Lower leg skin (tissue), 4 donors: Measurements from ENCODE around the gene RAMP3. TPM values are rescaled to one million over a fixed set of nuclear protein-coding genes. Genes with fewer than 3 reads are reported as not detected.
"Not testable (repeated sequence)": the region's sequence is repeated elsewhere in the genome, so short reads cannot be mapped to it uniquely, and the experiment has no call there.

Source experiments
- DNase-seq, 2 donors: peaks; one replicate each; pipeline ENCODE4 v3.0.0-alpha.2; 2019; ENCODE audit warnings: low spot score in 2 of 2
- H3K4me3 ChIP-seq: fragments of 200-600 bp; sonication (generic); 2 replicates; pipeline ENCODE4 v1.5.1; 2017; ENCODE audit warnings: mild to moderate bottlenecking, low read depth; ENCODE audit not compliant: poor library complexity, severe bottlenecking
- CTCF ChIP-seq, 3 donors: fragments of 450-650 bp; IDR thresholded peaks; one replicate each; pipeline ENCODE4 v1.5.1; 2016; ENCODE audit warnings: antibody characterized with exemption in 3 of 3, mild to moderate bottlenecking in 3 of 3, moderate library complexity in 2 of 3
- POLR2A ChIP-seq, 2 donors: fragments of 450-650 bp; IDR thresholded peaks; one replicate each; pipeline ENCODE4 v1.6.1; 2016 to 2017; ENCODE audit warnings: antibody characterized with exemption in 2 of 2, mild to moderate bottlenecking in 1 of 2, moderate library complexity in 1 of 2
- WGBS, 2 donors: methylation state at CpG; one replicate each; pipeline ENCODE4 v1.1.5; 2018; 5-methylcytosine and 5-hydroxymethylcytosine counted together
- intact Hi-C: fragments of 100-400 bp; cut with DNase I; formaldehyde crosslinking; loops from one replicate; pipeline ENCODE4 v1.15.0; 2023; ENCODE audit warnings: low total_unique reads
- total RNA-seq, 4 donors: library from RNA; depleted of rRNA; stranded (reverse); fragments of >200 nt; gene quantifications; one replicate each; pipeline ENCODE4 v1.1.0, GENCODE V29; 2016

Gene RAMP3
- total RNA-seq, 4 donors from 2014 or later = 23.8 to 71.6 (median 35.1) TPM

DNA sequence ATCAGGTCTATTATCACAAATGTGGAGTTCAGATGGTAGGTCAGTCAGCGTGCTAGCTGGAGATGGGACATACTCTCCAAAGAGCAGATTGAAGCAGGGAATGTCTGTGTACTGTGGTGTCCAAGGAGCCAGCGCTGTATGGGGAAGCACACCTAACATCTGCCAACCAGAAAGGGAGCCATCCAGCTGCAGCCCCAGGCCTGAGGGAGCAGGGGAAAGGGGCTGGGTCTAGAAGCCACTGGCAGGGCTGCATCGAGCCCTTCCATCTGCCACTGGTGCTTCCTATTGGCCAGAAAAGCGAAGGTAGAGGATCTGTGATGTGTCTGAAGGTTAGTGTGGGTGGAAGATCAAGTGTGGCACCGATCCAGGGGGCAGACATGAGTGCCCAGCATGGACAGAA is 8.0 kb upstream of the RAMP3 start:
- H3K4me3 ChIP-seq = no peak overlapping the region
- no peak for DNase-seq
- WGBS, 2 donors = 69 to 76% methylated on average over 5 of the region's 5 CpGs
- intact Hi-C loops = no loop called here
- no peak for TF ChIP-seq POLR2A (IDR thresholded peaks at IDR 0.05)
- TF ChIP-seq CTCF (IDR thresholded peaks at IDR 0.05) = no peak

GRCh38 chr7:45150199-45150598 is 7.4 kb upstream of the RAMP3 start:
- no peak overlapping the region for H3K4me3 ChIP-seq
- TF ChIP-seq POLR2A (IDR thresholded peaks at IDR 0.05) (no peak), CTCF (IDR thresholded peaks at IDR 0.05) (no peak)
- intact Hi-C loops = no loop called here
- whole genome bisulfite sequencing, 2 donors = 83 to 87% methylated on average over 11 of the region's 11 CpGs
- no peak for DNase-seq

DNA sequence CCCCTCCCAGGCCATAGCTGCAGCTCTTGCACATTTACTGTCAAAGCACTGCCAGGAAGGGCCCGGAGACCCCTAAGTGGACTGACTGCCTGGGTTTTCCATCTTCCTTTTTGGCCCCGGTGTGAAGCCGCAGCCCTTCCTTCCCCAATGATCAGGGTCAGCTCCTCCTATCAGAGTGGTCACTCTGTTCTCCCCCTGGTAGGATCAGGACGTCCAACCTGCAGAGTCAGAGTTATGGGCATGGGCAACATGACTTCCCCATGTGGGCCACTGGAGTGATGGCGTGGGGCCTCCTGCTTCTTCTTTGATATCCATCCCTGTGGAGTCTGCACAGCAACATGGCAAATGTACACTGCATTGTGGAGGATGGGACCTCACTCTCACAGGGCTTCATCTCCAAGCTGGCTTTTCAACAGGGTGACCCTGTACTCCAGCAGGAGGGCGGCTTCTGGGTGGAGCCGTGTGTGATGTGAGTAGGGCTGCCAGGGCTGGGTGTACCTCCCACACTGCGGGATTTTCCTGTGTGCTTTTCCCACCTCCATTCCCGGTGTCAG is 6.4 kb upstream of the RAMP3 start:
- TF ChIP-seq CTCF (IDR thresholded peaks at IDR 0.05) (no peak), POLR2A (IDR thresholded peaks at IDR 0.05) (no peak)
- DNase-seq = no peak
- H3K4me3 ChIP-seq = no peak overlapping the region
- 75 to 84% methylated on average over 9 of the region's 9 CpGs for WGBS, 2 donors
- intact Hi-C loops = no loop called here

DNA sequence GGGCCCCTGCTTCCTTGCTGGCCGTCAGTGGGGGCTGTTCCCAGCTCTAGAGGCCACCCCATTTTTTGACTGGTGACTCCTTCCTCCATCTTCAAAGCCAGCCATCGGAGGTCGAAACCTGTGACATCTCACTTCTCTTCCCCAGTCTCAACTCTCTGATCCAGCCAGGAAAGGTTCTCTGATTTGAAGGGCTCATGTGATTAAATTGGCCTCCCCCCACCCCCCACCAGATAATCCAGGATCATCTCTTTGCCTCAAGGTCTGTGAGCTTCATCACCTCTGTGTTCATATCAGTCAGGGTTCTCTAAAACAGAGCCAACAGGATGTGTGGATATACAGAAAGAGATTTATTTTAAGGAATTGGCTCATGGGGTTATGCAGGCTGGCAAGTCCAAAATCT is 5.6 kb upstream of the RAMP3 start:
- no peak overlapping the region for H3K4me3 ChIP-seq
- no peak for DNase-seq
- intact Hi-C loops = no loop called here
- TF ChIP-seq POLR2A (IDR thresholded peaks at IDR 0.05) = no peak
- no peak for TF ChIP-seq CTCF (IDR thresholded peaks at IDR 0.05)
- 71 to 86% methylated on average over 3 of the region's 3 CpGs for WGBS, 2 donors

- intact Hi-C loops = no loop called here
- H3K4me3 ChIP-seq = no peak overlapping the region
- no peak for DNase-seq
- TF ChIP-seq CTCF (IDR thresholded peaks at IDR 0.05) (no peak), POLR2A (IDR thresholded peaks at IDR 0.05) (no peak)
- WGBS, 2 donors = 64 to 68% methylated on average over 3 of the region's 3 CpGs
Observed at GRCh38 chr7:45153233-45153632, 4.4 kb upstream of the RAMP3 start.

DNA sequence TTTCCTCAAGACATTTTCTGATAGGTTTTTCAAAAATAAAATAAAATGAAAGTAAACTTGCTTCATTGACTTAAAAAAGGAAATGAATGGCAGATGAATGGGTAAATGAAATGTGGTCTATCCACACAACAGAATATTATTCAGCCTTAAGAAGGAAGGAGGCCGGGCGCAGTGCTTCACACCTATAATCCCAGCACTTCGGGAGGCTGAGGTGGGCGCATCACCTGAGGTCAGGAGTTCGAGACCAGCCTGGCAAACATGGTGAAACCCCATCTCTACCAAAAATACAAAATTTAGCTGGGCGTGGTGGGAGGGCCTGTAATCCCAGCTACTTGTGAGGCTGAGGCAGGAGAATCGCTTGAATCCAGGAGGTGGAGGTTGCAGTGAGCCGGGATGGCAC is 3.7 kb upstream of the RAMP3 start:
- 87 to 88% methylated on average over 8 of the region's 8 CpGs for WGBS, 2 donors
- intact Hi-C loops, H3K4me3 ChIP-seq, DNase-seq: not testable (repeated sequence)
